Mesenchymal stem cell (in vitro differentiated cells and primary cell): Measurements from ENCODE around the gene PDE6B.
A peak's percentile ranks its signal among the peaks of the same experiment; 100 is the strongest.

Experiments used
- DNase-seq: peaks from one replicate; pipeline ENCODE4 v3.0.0-alpha.2; 2013
- H2AFZ ChIP-seq: one replicate; pipeline ENCODE4 v1.6.1; 2013; ENCODE audit warnings: low read depth, mild to moderate bottlenecking, control low read depth, inconsistent platforms, low read length, moderate library complexity
- H2AK5ac ChIP-seq: 2 replicates; pipeline ENCODE4 v1.6.1; 2013; ENCODE audit warnings: low read length, moderate library complexity, mild to moderate bottlenecking, inconsistent platforms; ENCODE audit not compliant: severe bottlenecking
- H2BK120ac ChIP-seq: one replicate; pipeline ENCODE4 v1.6.1; 2013; ENCODE audit warnings: low read depth, mild to moderate bottlenecking, inconsistent platforms, low read length, moderate library complexity
- H2BK12ac ChIP-seq, 2 experiments: one replicate each; pipeline ENCODE4 v1.6.1; 2013; ENCODE audit warnings: inconsistent platforms in 2 of 2, low read length in 2 of 2, mild to moderate bottlenecking in 2 of 2, moderate library complexity in 2 of 2, control low read depth in 1 of 2
- H2BK15ac ChIP-seq: one replicate; pipeline ENCODE4 v1.6.1; 2013; ENCODE audit warnings: mild to moderate bottlenecking, low read depth, inconsistent platforms; ENCODE audit not compliant: poor library complexity, severe bottlenecking
- H2BK5ac ChIP-seq: 2 replicates; pipeline ENCODE4 v1.6.1; 2013; ENCODE audit warnings: low read depth, mild to moderate bottlenecking, low read length, control low read depth, inconsistent platforms; ENCODE audit not compliant: poor library complexity, severe bottlenecking
- H3K14ac ChIP-seq, 2 experiments: one replicate each; pipeline ENCODE4 v1.6.1; 2013; ENCODE audit warnings: inconsistent platforms in 2 of 2, low read length in 2 of 2, control low read depth in 1 of 2, mild to moderate bottlenecking in 1 of 2, moderate library complexity in 1 of 2
- H3K18ac ChIP-seq, 2 experiments: one replicate each; pipeline ENCODE4 v1.6.1; 2013; ENCODE audit warnings: inconsistent platforms in 2 of 2, low read length in 2 of 2, control low read depth in 1 of 2, low read depth in 1 of 2, mild to moderate bottlenecking in 1 of 2
- H3K23ac ChIP-seq, 2 experiments: one replicate each; pipeline ENCODE4 v1.6.1; 2013; ENCODE audit warnings: inconsistent platforms in 2 of 2, low read length in 2 of 2, mild to moderate bottlenecking in 2 of 2, moderate library complexity in 2 of 2, control low read depth in 1 of 2
- H3K27ac ChIP-seq: 2 replicates; pipeline ENCODE4 v1.5.1; 2013; ENCODE audit warnings: mild to moderate bottlenecking, moderate library complexity, low read length, control low read depth, inconsistent platforms; ENCODE audit not compliant: poor library complexity, severe bottlenecking
- H3K27me3 ChIP-seq, 2 experiments: 2 replicates each; pipeline versions ENCODE4 v1.6.1 to v1.7.0; 2013; ENCODE audit warnings: low read length in 2 of 2, mild to moderate bottlenecking in 2 of 2, moderate library complexity in 2 of 2, control low read depth in 1 of 2, inconsistent platforms in 1 of 2; ENCODE audit not compliant: control insufficient read depth in 1 of 2, insufficient read depth in 1 of 2
- H3K36me3 ChIP-seq, 2 experiments: 2 replicates each; pipeline versions ENCODE4 v1.6.1 to v1.7.0; 2013; ENCODE audit warnings: low read length in 2 of 2, control low read depth in 1 of 2, inconsistent platforms in 1 of 2, low read depth in 1 of 2, mild to moderate bottlenecking in 1 of 2; ENCODE audit not compliant: insufficient read depth in 2 of 2, control insufficient read depth in 1 of 2
- H3K4ac ChIP-seq, 2 experiments: one replicate each; pipeline ENCODE4 v1.6.1; 2013; ENCODE audit warnings: inconsistent platforms in 2 of 2, low read length in 2 of 2, mild to moderate bottlenecking in 2 of 2, moderate library complexity in 2 of 2, control low read depth in 1 of 2, low read depth in 1 of 2
- H3K4me1 ChIP-seq: 2 replicates; pipeline ENCODE4 v1.6.1; 2013; ENCODE audit warnings: low read depth, low read length, control low read depth; ENCODE audit not compliant: control insufficient read depth, insufficient read depth
- H3K4me2 ChIP-seq: 2 replicates; pipeline ENCODE4 v1.6.1; 2013; ENCODE audit warnings: low read length, mild to moderate bottlenecking, inconsistent platforms; ENCODE audit not compliant: poor library complexity, severe bottlenecking
- H3K4me3 ChIP-seq, 2 experiments: 2 replicates each; pipeline versions ENCODE4 v1.5.1 to v1.7.0; 2013; ENCODE audit warnings: low read length in 2 of 2, mild to moderate bottlenecking in 2 of 2, control low read depth in 1 of 2, low read depth in 1 of 2; ENCODE audit not compliant: insufficient read depth in 1 of 2
- H3K79me1 ChIP-seq: replicated peaks from 2 replicates; pipeline ENCODE4 v1.6.1; 2013; ENCODE audit warnings: mild to moderate bottlenecking, control low read depth, low read length, inconsistent platforms; ENCODE audit not compliant: poor library complexity, severe bottlenecking
- H3K9ac ChIP-seq: 2 replicates; pipeline ENCODE4 v1.7.0; 2013; ENCODE audit warnings: mild to moderate bottlenecking, low read length, moderate library complexity
- H3K9me3 ChIP-seq: 2 replicates; pipeline ENCODE4 v1.7.0; 2013; ENCODE audit warnings: mild to moderate bottlenecking, low read length; ENCODE audit not compliant: control insufficient read depth
- H4K8ac ChIP-seq: one replicate; pipeline ENCODE4 v1.6.1; 2013; ENCODE audit warnings: inconsistent platforms, mild to moderate bottlenecking, low read length, moderate library complexity
- H4K91ac ChIP-seq: one replicate; pipeline ENCODE4 v1.6.1; 2013; ENCODE audit warnings: mild to moderate bottlenecking, low read length, inconsistent platforms
- WGBS: methylation state at CpG from one replicate; pipeline ENCODE4 v1.1.7; 2013; ENCODE audit warnings: mixed read lengths; 5-methylcytosine and 5-hydroxymethylcytosine counted together

PDE6B gene

DNA sequence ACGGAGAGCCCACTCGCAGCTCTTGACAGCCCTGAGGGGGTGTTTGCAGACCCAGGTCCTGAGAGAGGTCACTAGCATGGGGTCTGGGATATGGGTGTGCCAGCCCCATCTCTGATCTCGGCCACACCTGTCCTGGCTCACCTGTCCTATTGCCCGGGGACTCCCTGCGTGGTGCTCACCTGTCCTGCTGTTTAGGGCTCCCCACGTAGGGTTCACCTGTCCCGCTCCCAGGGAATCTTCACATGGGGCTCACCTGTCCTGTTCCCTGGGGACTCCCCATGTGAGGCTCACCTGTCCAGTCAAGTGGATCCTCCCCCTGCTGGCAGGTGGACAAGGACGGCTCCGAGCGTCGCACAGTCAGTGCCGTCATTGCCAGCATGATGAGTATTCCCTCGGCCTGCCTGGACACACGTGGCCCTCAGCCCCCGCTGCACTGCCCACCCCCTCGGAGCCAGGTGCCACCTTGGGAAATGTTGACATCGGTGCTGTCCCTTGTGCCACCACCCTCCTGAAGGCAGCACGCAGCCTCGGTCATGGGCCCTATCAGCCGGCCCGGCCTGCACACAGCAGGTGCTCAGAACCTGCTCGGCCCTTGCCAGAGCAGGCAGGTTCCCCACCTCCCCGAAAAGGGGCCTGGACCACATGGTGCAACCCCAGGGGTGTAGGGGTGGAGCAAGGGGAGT, 57.3 kb downstream of the PDE6B start:
- WGBS = 97% methylated on average over 23 of the region's 23 CpGs

DNA sequence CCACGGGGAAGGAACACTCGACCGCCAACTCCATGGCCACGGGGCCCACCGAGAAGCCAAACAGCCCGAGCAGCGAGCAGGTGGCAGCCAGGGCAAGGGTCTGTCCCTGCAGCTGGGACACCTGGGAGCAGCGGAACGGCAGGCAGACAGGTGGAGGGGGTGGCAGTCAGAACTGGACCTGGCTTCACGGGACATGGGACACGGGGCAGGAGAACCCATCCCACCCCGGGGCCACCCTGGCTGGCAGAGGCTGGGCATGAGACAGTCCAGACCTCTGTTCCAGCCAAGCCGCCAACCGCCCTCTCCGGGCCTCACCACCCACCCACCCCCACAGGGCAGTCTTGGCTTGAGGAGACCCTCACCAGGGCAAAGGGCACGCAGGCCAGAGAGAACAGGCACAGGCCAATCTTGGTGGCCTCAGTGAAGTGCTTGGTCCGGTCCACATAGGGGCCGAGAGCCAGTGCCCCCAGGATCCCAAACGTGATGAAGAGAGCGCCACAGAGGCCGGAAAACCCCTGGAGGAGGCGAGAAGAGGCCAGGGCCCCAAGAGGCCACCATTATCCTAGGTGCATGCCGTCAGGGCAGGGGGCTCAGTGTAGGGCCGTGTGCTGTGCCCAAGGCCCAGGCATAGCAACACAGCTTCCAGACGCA, 58.0 kb downstream of the PDE6B start:
- DNase-seq = no peak
- Histone ChIP-seq H3K27me3 (no peaks in the 10 kb centered on the region), H3K9me3 (no peaks in the 10 kb centered on the region), H3K4me3 (no peak overlapping the region), H3K18ac (peak overlapping the region; percentile 1 to 45), H4K8ac (no peak overlapping the region), H2AK5ac (peak overlapping the region; percentile 26), H2BK15ac (no peak overlapping the region), H2BK120ac (no peak overlapping the region), H3K14ac (no peak overlapping the region), H4K91ac (peak overlapping the region; percentile 58), H3K9ac (no peak overlapping the region), H2BK5ac (no peak overlapping the region), H3K23ac (no peak overlapping the region), H2AFZ (no peak overlapping the region), H3K79me1 (no peaks in the 10 kb centered on the region), H3K36me3 (peaks cover 18 to 21% of the 10 kb centered on the region in 2 experiments), H3K4ac (no peak overlapping the region), H3K27ac (no peak overlapping the region), H2BK12ac (peak overlapping the region in 1 of 2 experiments; percentile 17), H3K4me2 (no peak overlapping the region), H3K4me1 (peaks cover 52% of the 10 kb centered on the region)
- 89% methylated on average over 25 of the region's 25 CpGs for WGBS

More for the DNA sequence above, 57.3 kb downstream of the PDE6B start:
- no peak overlapping the region for H3K18ac ChIP-seq
- no peak overlapping the region for H2BK5ac ChIP-seq
- H3K27ac ChIP-seq = no peak overlapping the region
- H3K36me3 ChIP-seq = peaks cover 18 to 21% of the 10 kb centered on the region in 2 experiments
- no peak overlapping the region for H3K4ac ChIP-seq
- no peak overlapping the region for H2BK15ac ChIP-seq
- H3K4me2 ChIP-seq = no peak overlapping the region
- H2AK5ac ChIP-seq = no peak overlapping the region
- no peaks in the 10 kb centered on the region for H3K9me3 ChIP-seq
- no peak overlapping the region for H4K91ac ChIP-seq
- H4K8ac ChIP-seq = no peak overlapping the region
- no peak overlapping the region for H3K9ac ChIP-seq
- H3K79me1 ChIP-seq = no peaks in the 10 kb centered on the region
- no peak overlapping the region for H2AFZ ChIP-seq
- H2BK12ac ChIP-seq = no peak overlapping the region
- DNase-seq = no peak
- peaks cover 49% of the 10 kb centered on the region for H3K4me1 ChIP-seq
- no peak overlapping the region for H3K14ac ChIP-seq
- H3K4me3 ChIP-seq = no peak overlapping the region
- no peak overlapping the region for H3K23ac ChIP-seq
- no peak overlapping the region for H2BK120ac ChIP-seq
- no peaks in the 10 kb centered on the region for H3K27me3 ChIP-seq

DNA sequence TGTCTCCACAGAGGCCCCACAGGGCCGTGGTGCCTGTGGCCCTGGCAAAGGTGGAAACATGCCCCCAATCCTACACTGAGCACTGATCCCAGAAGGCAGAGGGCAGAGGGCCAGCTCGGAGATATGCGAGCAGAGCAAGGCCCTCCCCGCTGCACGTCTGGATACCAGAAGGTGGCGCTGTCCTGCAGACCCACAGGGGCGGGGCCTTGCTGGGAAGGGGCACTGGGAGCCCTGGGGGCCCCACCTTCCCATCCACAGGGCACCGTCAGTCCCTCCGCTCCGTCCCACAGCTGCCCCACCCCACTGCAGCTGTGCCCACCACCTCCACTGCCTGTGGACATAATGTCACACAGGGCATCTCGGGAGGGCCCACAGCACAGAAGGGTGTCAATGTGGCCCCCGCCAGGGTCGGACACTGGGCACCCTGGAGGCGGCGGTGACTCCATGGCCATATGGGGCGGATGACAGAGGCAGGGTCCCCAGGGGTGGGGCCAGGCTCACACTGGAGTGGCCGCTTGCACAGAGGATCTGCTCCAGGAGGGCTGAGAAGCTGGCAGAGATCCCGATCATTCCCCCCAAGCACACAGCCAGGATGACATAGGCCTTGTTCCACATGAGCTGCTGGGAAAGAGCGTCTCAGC, 58.7 kb downstream of the PDE6B start:
- Histone ChIP-seq H3K27me3 (no peaks in the 10 kb centered on the region), H2AK5ac (no peak overlapping the region), H3K9me3 (no peaks in the 10 kb centered on the region), H2BK15ac (no peak overlapping the region), H2BK5ac (no peak overlapping the region), H3K36me3 (peaks cover 18 to 21% of the 10 kb centered on the region in 2 experiments), H3K27ac (no peak overlapping the region), H3K4me2 (no peak overlapping the region), H3K23ac (no peak overlapping the region), H4K91ac (peak overlapping the region; percentile 58), H3K4me3 (no peak overlapping the region), H2AFZ (no peak overlapping the region), H3K14ac (no peak overlapping the region), H3K18ac (peak overlapping the region; percentile 1 to 45), H2BK12ac (peak overlapping the region in 1 of 2 experiments; percentile 47), H3K79me1 (peaks cover 2% of the 10 kb centered on the region), H4K8ac (peak overlapping the region; percentile 66), H3K9ac (no peak overlapping the region), H2BK120ac (no peak overlapping the region), H3K4ac (no peak overlapping the region), H3K4me1 (peaks cover 59% of the 10 kb centered on the region)
- 61% methylated on average over 17 of the region's 19 CpGs for WGBS
- peak; percentile 62 for DNase-seq
